ENCODE results near the gene MFSD2A. TPM values are rescaled to one million over a fixed set of nuclear protein-coding genes. Genes with fewer than 3 reads are reported as not detected.
"Not testable (repeated sequence)": the region's sequence is repeated elsewhere in the genome, so short reads cannot be mapped to it uniquely, and the experiment has no call there.

The MFSD2A gene
- polyA plus RNA-seq, 12 donors: 0.68 to 10.7 (median 1.9) TPM; not detected in 1

GRCh38 chr1:39940253-39940652 lies 14.7 kb upstream of the MFSD2A start:
- no peak for DNase-seq

- no peak for DNase-seq
These were observed 13.7 kb upstream of the MFSD2A start for GRCh38 chr1:39940980-39941871.

GRCh38 chr1:39943471-39944290 lies 11.3 kb upstream of the MFSD2A start:
- DNase-seq: no peak

DNA sequence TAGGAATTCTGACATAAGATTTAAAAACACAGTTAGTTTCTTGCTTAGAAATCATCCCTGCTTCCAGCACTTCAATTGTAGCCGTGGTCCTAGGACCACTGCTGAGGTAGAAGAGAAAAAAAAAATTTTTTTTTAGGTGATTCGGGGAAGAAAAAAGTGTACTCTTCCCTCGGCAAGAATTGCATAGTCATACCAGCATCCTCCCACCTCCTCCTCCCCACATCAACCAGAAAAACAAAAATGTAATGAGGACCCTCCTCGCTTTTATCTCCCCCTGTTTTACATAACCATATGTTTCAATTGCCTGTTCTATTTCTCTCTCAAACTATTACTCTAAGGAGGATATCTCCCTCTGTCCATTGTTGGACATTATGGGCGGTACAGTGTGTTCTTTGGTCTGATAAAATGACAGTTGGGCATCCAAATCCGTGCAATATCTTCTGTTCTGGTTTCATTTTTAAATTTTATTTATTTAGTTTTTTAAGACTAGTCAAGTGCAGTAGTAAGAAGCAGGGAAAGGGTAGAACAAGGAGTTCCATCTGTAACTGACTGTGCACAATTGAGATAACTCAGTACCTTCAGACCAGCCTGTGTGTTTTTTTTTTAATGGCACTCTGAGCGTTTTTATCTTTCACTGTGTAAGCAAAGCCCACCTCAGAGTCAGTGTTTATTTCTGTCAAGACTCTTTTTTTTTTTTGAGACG lies 10.4 kb upstream of the MFSD2A start:
- DNase-seq: no peak

GRCh38 chr1:39946216-39946615 lies 8.7 kb upstream of the MFSD2A start:
- no peak for DNase-seq

- DNase-seq: no peak
These were observed 7.7 kb upstream of the MFSD2A start for GRCh38 chr1:39947260-39947659.

GRCh38 chr1:39949891-39950290 lies 5.1 kb upstream of the MFSD2A start:
- DNase-seq: no peak

DNA sequence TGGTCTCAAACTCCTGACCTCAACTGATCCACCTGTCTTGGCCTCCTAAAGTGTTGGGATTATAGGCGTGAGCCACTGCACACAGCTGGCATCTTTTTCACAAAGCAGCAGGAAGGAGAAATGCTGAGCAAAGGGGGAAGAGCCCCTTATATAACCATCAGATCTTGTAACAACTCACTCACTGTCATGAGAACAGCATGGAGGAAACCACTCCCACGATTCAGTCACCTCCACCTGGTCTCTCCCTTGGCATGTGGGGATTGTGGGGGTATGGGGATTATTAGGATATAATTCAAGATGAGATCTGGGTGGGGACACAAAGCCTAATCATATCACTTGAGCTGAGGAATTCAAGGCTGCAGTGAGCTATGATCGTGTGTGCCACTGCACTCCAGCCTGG lies 3.0 kb upstream of the MFSD2A start:
- no peak for DNase-seq

- DNase-seq: no peak
These were observed 2.4 kb upstream of the MFSD2A start for GRCh38 chr1:39952359-39953110.

GRCh38 chr1:39954324-39954869 lies 548 bp upstream of the MFSD2A start:
- DNase-seq: no peak

DNA sequence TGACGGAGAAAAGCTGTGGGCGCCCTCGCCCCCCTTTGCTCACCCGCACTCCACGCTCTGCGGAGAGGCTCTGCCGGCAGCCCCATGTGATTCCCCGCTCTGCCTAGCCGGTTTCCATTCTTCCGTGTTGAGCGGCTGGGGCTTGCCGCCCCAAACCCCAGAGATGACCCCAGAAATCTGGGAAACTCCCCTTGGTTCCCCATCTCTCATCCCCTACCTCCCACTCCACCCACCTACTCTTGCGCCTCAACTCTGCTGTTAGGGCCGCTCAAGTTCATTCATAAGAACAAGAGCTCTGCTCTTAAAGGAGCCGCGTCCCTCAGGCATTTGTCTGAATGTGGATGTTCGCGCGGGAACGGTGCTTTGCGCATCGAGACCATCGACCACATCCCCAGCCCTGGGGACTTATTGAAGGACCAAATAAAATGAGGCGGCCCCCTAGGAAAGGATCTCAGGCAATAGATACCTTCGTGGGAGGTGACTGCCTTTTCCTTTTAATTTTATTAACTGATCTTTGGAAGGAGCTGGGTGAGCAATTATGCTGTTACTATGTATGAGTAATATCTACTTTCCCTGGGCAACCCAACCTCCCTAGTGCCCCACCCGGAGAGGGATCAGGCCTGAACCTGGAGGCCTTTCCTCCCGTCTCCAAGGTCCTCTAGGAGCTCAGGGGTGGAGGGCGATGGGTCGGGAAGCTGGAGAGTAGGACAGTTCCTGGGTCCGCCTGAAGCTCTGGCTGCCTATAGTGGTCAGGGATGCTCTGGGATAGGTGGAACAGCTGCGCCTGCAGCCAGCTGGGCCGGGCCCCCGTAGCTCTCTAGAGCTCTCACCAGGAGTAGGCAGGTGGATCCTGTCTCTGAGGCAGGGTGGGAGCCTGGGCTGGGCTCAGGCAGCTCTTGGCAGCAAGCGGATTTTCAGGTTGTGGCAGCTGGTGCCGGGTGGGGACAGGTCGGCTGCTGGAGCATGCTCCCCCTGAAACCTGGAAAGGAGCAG lies 898 bp downstream of the MFSD2A start:
- DNase-seq: no peak

- no peak for DNase-seq
These were observed 2.5 kb downstream of the MFSD2A start for GRCh38 chr1:39957299-39958015.

DNA sequence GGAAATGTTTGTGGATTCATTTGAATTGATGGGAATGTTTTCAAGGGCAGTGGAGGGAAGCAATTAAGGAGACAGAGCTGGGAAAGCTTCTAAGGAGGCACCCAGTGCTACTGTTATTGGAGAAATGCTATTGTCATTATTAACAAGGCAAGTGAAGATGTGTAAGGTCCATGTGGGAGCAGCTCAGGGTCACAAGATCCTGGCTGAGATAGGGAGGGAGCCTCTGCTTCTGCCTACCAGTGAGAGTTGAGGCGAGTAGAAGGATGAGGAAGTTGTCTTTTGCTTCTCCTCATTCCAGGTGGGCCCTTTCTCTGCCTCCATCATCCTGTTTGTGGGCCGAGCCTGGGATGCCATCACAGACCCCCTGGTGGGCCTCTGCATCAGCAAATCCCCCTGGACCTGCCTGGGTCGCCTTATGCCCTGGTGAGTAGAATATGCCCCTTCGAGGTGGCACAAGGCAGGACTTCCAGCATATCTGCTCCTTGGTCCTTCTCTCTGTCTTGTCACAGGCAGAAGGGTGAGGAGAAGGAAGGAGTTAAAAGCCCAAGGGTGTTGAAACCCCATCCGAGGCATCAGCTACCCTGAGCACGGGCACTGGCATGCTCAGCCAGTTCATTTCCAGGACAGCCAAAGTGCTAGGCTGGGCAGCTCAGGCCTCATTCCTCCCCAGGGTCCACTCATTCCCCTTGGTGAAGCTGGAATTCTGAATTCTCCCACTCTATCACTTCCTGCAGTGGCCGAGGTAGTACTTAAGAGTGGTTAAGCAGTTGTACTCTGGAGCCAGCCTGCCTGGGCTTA lies 3.7 kb downstream of the MFSD2A start:
- no peak for DNase-seq

- no peak for DNase-seq
These were observed 4.8 kb downstream of the MFSD2A start for GRCh38 chr1:39959651-39960333.

- no peak for DNase-seq
These were observed 5.5 kb downstream of the MFSD2A start for GRCh38 chr1:39960431-39960958.

GRCh38 chr1:39962450-39962825 lies 7.5 kb downstream of the MFSD2A start:
- no peak for DNase-seq

DNA sequence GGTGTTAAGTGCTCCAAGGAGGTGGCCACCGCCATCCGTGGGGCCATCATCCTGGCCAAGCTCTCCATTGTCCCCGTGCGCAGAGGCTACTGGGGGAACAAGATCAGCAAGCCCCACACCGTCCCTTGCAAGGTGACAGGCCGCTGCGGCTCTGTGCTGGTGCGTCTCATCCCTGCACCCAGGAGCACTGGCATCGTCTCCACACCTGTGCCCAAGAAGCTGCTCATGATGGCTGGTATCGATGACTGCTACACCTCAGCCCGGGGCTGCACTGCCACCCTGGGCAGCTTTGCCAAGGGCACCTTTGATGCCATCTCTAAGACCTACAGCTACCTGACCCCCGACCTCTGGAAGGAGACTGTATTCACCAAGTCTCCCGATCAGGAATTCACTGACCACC lies 8.0 kb downstream of the MFSD2A start:
- not testable (repeated sequence) for DNase-seq

DNA sequence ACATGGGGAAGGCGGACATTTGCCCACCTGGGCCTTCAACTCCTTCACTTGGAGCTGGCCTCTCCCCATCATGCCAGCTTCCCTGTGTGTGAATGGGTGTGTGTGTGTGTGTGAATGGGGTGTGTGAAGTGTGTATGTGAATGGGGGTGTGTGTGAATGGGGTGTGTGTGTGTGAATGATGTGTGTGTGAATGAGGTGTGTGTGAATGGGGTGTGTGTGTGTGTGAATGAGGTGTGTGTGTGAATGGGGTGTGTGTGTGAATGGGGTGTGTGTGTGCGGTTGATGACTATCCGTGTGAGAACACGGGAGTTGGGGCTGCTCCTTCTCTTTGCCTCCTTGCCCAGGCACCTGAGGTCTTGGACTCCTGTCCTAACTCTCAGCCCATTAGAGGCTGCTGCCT lies 9.6 kb downstream of the MFSD2A start:
- no peak for DNase-seq

All from muscle of arm (tissue), 12 donors.